NCI-H128 (cell line): Measurements from ENCODE around the gene NCKAP5.

Experiments
- DNase-seq: peaks from one replicate; lab custom pipeline; 2025; ENCODE audit not compliant: unreplicated experiment; lab: John Stamatoyannopoulos, UW

NCKAP5 gene

GRCh38 chr2:132915812-132916549, 652.3 kb downstream of the NCKAP5 start:
- DNase-seq, result no peak

- no peak for DNase-seq
Observed at GRCh38 chr2:132911726-132912724, 656.2 kb downstream of the NCKAP5 start.

GRCh38 chr2:132910432-132910831, 657.8 kb downstream of the NCKAP5 start:
- DNase-seq, result no peak

DNA sequence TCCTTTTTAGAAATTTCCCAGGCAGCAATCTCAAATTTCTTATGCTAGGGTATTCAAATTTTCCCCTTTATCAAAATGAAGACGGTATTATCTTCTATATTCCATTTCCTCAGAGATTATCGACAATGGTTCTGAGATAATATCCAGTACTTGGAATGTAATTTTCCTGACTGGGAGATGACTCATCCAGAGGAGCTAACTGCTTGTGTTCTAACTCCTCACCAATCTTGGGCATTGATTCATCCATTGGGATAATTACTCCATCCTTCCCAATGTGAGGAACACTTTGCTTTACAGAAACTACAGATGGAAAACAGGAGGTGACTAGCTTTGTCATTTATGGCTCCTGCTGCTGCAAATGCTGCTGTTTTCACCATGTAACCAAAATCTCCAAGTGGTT, 658.8 kb downstream of the NCKAP5 start:
- DNase-seq, result no peak

GRCh38 chr2:132904142-132904842, 664.0 kb downstream of the NCKAP5 start:
- DNase-seq, result no peak

DNA sequence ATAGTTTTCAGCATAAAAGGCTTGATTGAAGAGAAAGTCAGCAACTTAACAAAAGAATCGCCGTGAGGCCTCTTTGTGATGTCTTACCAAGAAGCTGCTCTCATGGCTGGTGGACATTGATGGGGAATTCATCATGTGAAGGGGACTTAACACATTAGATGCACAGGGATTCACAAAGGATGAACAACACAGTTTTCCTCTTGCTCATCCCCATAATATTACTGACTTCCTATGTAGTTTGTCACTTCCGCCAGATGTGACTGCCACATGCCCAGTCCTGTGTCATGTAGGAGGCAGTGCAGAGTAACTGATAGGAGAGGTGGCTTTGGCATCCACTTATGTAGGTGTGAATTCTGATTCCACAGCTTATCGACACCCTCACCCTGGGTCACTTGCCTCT, 665.6 kb downstream of the NCKAP5 start:
- no peak for DNase-seq

GRCh38 chr2:132901661-132902060, 666.6 kb downstream of the NCKAP5 start:
- no peak for DNase-seq

DNA sequence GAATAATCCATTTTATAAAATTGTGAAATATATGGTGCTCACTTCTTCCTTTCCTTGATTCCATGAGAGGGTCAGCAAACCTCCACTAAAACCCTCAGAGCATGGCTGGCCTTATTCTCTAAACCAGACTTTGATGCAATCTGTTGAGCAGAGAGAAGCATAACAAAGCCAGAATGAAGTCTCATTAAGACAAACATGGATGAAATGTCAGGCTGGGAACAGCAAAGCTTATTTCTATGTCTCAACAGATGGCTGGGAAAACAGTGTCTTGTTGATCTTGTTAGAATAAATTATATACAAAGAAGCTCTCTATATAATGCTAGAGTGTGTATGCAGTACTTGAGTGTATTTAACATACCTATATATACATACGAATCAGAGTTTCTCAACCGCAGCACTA, 671.2 kb downstream of the NCKAP5 start:
- no peak for DNase-seq

- DNase-seq, result no peak
Observed at GRCh38 chr2:132896073-132896472, 672.2 kb downstream of the NCKAP5 start.

- DNase-seq, result no peak
Observed at GRCh38 chr2:132891498-132891897, 676.8 kb downstream of the NCKAP5 start.

DNA sequence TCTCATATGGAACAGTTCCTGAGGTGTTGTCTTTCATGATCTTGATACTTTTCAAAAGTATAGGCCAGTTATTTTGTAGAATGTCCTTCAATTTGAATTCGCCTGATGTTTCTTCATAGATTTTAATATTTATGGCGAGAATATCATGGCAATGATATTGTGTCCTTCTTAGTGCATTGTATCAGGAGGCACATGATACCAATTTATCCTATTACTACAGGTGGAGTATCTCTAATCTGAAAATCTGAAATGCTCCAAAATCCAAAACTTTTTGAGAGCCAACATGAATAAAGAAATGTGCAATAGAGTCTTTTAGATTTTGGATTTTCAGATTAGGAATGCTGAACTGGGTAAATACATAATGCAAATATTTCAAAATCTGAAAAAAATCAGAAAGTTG, 681.7 kb downstream of the NCKAP5 start:
- no peak for DNase-seq

DNA sequence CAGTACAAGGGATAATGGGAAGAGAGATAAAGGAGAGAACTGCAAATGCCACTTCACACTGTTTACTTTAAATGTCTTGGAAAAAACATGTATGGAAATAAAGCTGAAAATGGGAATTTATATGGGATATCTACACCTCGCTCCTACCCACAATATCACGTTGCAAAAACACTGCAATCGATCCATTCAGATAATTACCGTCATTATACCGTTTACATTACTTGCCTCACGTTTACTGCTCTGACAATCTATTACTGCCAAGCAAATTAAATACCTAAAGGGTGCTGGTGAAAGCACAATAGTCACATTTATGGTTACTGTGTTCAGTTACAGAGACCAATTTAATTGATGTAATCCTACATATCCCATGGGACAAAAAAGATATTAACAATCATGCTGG, 683.6 kb downstream of the NCKAP5 start:
- DNase-seq, result no peak

- no peak for DNase-seq
Observed at GRCh38 chr2:132884292-132884691, 684.0 kb downstream of the NCKAP5 start.

DNA sequence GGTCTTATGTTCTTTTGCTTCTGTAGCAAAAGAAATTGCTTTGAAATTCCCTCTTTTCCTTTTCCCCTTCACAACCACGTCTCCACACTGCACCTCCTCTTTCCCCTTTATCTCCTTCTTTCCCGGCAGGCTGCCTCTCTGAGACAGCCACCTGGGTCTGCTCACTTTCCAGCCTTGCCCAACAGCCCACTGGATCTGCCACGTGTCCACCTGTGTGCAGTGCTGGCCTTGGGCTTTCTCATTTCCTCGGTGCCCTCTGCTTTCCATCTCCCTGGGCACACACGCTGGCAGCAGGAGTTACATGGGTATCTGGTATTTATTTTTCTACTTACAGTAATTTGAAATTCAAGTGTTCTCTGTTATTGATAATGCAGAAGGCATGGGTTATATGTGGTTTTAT, 684.8 kb downstream of the NCKAP5 start:
- DNase-seq, result no peak

GRCh38 chr2:132881546-132881945, 686.7 kb downstream of the NCKAP5 start:
- no peak for DNase-seq

DNA sequence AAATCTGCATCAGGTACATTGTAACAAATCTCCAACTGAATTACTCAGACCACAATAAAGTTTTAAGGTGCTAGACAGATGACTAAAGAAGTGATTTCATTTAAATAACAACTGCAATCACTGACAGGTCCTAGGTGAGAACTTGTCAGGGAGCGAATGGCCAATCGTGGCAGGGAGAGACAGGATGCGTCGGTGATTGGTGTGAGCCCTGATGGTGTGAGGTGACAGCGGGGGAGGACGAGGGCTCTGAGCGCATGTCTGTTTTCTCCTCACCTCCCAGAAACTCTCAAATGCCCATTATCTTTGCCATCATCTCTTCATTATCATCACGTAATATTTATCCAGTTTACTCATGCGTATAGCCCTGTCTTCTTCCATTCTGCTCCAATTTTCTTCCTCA, 690.3 kb downstream of the NCKAP5 start:
- no peak for DNase-seq

DNA sequence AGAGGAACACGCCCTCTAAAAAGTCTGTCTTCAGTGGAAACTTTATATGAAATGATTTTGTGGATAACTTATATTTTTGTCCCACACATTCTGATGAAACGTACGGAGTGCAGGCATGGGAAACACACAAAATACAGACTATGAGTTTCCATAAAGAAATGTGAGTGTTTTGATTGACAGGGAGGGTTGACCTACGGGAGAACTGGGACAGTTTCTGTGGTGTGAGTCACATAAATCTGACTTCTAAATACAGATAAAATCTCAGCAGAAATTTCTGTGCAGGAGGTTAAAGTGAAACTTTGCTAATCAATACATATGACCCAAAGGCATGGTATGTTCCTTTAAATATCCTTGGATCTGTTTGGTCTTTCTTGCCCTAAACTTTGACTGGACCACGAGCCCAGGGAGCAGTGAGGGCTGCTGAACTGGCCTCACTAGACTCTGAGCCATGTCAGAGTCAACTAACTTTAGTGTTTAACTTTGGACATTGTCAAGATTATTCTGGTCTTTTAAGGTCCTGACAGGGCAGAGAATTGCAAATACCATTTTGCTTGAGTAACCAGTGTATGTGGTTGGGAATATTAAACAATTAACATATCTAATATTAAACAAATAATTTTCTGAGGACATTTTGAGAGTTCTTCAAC, 691.4 kb downstream of the NCKAP5 start:
- DNase-seq, result no peak

- no peak for DNase-seq
Observed at GRCh38 chr2:132875193-132875592, 693.1 kb downstream of the NCKAP5 start.

DNA sequence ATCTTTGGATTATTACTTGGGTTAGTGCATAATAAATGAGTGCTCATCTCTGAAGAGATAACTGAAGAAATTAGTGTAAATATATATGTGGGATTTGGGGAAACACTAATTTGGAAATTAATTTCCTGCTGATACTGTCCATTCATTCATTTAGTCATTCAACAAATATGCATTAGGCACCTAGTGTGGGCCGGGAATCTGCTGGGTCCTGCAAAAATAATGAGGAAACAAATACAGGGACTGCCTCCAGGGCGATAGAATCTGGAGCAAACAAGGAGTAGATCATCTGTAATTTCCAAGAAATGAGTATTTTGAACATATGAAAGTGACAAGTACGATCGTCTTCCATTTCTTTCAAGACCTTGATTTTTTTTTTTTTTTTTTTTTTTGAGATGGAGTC, 694.5 kb downstream of the NCKAP5 start:
- DNase-seq, result no peak

DNA sequence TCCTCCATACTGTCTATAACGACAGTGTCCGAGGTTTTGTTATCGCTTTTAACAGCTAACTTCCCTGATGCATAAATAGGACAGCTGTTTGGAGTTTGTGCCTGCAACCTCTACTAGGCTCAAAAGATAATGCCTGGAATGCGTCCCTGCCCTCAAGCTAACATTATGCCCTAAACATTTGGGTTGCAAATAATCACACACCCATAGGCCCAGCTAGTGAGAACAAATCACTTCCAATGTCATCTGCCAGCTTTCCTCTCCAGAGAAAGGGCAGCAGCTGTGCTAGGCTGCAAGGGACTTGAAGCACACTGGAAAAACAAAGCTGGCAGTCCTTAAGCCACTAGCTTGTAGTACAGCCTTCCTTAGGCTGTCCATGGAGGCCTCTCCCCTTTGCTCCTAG, 696.4 kb downstream of the NCKAP5 start:
- DNase-seq, result no peak

DNA sequence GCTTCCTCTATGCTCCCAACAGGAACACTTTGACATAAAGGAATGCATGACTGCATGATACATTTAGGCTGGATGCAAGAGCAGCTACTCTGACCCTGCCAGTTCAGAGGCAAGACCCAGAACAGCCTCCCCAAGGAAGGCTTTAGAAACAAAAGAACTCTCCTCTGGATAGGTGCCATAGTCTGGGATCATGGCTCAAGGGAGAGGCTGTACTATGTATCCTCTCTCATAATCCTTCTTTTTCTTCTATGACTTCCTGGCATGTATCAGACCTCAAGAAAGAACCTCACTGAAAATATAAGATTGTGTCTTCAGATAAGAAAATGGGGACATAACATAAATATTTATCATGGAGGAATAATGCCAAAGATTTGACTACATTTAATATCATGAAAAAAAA, 704.3 kb downstream of the NCKAP5 start:
- no peak for DNase-seq
